GM19025 (cell line): Measurements from ENCODE around the gene CTBP2.

Experiments
- ATAC-seq: cut with Tn5 transposase; IDR thresholded peaks from one replicate; pipeline ENCODE4 v1.9.1; 2021; ENCODE audit warnings: mild to moderate bottlenecking, low read depth, moderate library complexity; ENCODE audit not compliant: unreplicated experiment

Gene CTBP2

DNA sequence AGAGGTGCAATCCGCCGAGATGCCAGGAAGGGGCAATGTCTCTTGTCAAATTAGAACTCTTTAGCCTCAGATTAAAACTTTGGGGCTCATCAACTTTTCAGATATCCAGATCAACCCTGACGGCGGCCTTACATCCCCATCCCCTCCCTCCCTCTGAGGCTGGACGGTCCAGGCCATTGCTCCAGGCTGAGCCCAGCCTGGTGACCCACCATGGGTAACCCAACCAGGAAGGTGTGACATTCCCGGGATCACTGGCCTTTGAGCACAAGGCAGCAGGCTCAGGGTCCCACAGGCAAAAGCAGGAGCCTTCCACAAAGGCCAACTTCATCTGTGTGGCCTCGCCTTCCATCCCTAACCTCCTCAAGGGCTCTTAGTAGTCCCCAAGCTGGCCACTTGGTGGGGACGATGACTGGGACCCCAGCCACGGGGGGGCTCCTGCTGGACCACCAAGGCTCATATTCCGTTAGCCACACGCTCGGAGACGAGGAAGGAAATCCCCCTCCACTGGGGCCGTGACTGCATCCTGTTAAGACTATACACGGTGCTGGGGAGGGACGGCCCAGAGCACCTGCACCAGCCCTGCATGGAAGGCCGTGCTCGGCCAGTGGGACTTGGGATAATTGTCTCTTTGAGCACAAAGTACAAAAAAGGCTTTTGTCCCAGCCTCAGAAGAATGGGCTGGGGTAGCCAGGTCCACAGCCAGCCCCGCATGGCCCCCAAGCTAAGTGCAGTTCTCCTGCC lies 155.6 kb downstream of the CTBP2 start:
- ATAC-seq, result no peak

GRCh38 chr10:125003901-125004467 lies 156.4 kb downstream of the CTBP2 start:
- no peak for ATAC-seq

- ATAC-seq, result no peak
These were observed 157.0 kb downstream of the CTBP2 start for GRCh38 chr10:125003146-125003900.

- no peak for ATAC-seq
These were observed 157.8 kb downstream of the CTBP2 start for GRCh38 chr10:125002423-125003145.

DNA sequence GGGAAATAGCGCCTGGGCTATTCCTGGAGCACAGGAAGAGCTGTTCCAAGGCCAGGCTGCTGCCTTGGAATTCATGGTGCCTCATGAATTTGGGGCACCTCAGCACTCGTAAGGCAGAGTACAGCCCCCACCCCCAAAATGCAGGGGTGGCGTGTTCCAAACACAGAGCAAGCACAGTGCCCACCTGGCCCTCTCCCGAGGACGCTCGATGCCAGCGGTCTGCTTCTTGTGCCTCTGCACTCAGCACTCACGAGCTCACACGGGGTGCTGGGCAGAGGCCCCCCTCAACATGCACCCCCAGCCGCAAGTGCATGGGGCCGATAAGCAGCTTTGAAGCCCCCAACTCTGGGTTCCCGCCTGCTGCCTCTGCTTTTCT lies 158.3 kb downstream of the CTBP2 start:
- no peak for ATAC-seq

DNA sequence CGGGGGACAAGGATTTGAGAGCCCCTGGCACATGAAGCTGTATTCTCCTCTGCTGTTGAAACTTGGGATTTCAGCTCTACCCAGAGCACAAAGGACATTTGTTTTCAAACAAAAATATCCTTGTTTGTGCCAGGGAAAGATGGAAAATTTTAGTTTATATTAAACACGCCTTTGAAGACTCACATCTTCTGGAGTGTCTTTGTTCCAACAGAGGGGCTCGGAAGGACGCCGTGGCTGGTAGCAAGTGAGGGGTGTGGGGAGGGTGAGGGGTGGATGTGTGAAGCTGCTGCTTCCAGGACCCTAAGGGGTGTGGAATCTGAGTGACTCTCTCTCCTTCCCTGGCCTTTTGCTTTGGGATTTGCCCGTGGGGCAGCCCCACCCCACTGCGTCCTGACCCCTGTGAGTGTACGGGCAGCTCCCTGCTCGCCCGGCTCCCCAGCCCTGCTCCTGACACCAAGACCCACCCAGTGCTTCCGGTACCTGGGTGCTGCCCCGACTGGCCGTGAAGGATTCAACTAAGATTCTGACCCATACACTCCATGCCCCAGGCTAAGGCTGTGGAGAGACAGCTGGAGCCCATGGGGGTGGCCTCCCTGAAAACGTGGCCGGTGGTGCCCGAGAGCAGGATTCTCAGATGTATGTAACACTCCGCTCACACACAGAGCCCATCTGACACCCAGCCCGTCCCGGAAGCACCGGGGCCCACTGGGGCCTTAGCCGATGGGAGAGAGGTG lies 158.9 kb downstream of the CTBP2 start:
- ATAC-seq, result no peak

GRCh38 chr10:125000366-125001312 lies 159.7 kb downstream of the CTBP2 start:
- no peak for ATAC-seq

DNA sequence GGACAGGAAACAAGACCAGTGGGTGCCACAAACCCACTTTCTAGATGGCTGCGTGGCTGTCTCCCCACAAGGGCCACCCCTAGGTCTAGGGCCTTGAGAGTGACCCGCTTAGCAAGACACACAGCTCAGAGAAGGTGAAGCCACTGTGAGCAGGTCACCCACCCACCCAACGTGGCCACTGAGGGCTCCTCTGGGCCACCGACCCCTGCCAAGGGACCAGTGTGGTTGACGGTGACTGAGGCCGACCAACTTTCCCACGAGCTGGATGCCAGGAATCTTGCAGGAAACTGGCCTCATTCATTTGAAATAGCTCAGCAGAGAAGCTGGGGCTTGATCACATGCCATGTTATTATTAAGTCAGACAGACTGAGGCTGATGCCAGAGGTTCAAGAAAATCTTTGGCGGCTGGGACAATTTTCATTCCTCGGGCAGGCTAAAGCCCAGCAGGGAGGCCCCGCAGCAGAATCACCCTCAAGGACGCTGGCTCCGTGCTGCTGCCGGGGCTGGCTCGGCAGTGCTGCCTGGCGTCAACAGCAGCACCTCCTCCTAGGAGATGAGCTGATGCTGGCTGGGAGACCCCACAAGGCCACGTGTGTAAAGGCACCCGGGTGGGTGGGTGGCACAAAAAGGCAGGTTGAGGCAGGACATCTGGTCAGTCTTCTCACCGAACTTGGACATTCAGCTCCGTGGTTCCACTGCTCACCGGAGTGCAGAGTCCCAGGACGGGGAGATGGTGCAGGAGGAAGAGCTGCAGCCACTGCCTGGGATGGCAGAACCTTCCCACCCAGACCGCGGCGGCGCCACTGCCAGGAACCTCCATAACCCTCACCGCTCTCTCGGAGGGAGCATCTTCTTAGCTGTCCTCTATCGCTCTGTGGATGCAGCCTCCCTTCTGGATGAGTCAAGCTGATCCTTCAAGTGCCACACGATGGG lies 160.7 kb downstream of the CTBP2 start:
- ATAC-seq, result no peak

DNA sequence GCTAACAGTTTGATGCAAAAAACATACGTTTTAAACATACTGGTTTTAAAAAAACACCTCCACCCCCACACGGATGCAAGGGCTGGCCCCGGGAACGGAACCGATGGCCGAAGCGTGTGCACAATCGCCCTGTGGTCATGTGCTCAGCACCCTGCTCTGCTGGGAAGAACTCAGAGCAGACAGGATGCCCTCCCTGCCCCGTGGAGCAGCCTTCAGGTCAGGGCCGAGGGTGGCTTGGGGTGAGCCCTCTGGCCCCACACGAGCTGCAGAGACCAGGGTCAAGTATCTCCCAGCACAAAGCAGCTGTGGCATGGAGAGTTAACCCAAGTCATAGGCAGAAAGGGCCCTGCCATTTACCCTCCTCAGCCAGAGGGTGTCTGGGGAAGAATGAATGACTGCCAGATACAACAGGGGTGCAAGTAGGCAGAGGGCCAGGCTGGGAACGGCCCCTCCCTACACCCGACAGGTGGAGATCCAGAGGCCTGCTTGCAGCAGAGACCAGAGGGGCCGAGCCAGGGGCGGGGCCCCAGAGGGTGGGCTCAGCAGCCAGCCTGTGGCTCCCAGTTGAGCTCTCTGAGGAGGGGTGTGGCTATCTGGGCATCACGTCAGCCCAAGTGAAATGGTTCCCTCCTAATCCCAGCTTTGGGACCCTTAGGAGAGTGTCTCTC lies 161.6 kb downstream of the CTBP2 start:
- ATAC-seq, result no peak

- no peak for ATAC-seq
These were observed 162.4 kb downstream of the CTBP2 start for GRCh38 chr10:124997771-124998623.

DNA sequence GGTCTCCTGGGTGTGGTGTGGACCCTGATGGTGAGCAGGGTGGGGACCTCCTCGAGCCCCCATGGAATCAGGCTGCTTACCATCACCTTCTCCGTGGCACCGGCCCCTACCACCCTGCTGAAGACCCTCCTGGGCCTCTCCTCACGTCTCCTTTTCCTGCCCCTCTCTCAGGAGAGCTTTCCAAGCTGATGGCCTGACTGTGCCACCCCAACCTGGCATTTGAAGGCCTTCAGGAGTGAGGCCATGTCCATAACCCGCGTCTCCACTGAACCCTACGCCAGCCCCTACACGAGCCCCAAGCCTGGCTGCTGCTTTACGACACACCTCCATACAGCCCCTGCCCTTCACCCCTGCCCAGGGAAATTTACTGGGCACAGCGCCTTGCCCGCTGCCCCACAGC lies 163.1 kb downstream of the CTBP2 start:
- ATAC-seq, result no peak

GRCh38 chr10:124996854-124997215 lies 163.5 kb downstream of the CTBP2 start:
- no peak for ATAC-seq

- no peak for ATAC-seq
These were observed 164.1 kb downstream of the CTBP2 start for GRCh38 chr10:124996127-124996853.

DNA sequence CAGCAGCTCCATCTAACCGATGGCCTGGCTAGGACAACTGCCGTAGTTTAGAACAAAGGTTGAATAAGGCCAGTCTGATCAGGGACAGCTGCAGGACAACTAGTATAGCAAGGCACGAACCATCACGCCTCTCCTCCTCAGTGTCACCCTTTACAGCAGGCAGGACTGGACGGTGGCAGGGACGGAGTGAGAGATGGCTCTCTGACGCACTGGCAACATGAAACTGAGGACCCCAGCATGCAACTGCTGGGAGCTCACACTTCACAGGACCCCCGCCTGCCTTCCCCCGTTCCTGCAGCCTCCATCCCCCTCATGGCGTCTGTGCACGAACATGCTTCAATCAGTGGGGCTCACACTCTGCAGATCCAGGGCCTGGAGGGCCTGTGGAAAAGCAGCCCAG lies 164.8 kb downstream of the CTBP2 start:
- no peak for ATAC-seq

DNA sequence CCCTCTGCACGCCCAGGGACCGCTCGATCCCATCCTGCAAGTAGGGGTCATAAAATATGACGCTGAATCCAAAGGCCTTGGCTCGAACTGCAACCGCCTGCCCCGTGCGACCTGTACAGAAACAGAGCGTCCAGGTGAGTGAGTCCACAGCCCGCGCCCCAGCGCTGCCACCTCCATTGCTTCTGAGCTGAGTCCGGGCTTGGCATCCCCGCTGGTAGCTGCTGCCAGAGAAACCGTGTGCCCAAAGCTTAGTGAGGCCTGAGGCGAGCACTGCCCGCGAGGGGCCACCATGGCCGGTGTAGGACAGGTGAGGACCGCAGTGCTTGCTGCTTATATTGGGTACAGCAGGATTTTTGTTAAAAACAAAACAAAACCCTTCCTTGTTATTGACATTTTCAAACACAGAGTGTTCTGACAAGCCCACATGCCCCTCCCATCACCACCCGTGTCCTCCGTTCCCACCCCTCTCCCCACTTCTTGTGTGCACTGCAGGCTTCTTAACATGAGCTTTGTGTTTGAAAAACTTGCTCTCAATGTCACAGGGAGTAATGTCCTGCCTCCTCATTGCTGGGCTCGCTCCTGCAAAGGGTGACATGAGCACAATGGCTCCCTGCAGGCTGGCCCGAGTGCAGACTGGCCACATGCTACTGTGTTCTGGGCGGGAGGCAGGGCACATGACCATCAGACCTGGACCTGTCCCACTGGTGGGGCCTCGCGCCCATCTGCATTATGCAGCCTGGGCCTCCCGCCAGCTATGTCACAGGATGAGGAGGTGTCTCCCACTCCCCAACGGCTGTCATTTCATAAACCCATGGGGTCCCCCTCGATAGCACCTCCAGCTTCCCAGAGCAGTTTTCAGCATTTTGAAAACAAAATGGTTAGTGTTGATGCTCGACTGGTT lies 165.5 kb downstream of the CTBP2 start:
- no peak for ATAC-seq
